NCI-H2227 treated with DMSO at 0.1 percent for 48 hours (cell line): ENCODE data around the gene SDC4.

Experiments used
- DNase-seq: peaks from one replicate; lab custom pipeline; 2025; lab: John Stamatoyannopoulos, UW

SDC4 gene

GRCh38 chr20:45297786-45298497 lies 50.3 kb downstream of the SDC4 start:
- DNase-seq = no peak

DNA sequence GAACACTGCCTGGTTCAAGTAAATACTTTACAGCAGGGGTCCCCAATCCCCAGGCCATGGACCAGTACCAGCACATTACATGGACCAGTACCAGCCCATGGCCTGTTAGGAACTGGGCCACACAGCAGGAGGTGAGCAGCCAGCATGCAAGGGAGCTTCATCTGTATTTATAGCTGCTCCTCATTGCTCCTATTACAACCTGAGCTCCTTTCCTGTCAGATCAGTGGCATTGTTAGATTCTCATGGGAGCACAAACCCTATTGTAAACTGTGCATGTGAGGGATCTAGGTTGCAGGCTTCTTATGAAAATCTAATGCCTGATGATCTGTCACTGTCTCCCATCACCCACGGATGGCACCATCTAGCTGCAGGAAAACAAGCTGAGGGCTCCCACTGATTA lies 53.6 kb downstream of the SDC4 start:
- no peak for DNase-seq

DNA sequence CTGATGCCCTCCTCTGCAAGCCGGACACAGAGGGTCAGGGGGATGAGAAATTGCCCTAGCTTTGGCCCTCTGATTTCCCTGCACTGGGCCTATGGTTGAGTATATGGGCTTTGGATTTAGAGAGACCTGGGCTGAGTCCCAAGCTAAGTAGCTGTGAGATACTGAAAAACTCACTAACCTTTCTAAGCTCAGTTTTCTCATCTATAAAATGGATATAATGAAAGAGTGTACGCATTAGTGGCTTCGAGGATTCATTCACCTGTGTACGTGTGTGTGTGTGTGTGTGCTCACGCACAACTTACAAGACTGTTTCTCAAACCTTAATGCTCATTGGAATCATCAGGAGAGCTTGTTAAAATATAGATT lies 54.2 kb downstream of the SDC4 start:
- no peak for DNase-seq

DNA sequence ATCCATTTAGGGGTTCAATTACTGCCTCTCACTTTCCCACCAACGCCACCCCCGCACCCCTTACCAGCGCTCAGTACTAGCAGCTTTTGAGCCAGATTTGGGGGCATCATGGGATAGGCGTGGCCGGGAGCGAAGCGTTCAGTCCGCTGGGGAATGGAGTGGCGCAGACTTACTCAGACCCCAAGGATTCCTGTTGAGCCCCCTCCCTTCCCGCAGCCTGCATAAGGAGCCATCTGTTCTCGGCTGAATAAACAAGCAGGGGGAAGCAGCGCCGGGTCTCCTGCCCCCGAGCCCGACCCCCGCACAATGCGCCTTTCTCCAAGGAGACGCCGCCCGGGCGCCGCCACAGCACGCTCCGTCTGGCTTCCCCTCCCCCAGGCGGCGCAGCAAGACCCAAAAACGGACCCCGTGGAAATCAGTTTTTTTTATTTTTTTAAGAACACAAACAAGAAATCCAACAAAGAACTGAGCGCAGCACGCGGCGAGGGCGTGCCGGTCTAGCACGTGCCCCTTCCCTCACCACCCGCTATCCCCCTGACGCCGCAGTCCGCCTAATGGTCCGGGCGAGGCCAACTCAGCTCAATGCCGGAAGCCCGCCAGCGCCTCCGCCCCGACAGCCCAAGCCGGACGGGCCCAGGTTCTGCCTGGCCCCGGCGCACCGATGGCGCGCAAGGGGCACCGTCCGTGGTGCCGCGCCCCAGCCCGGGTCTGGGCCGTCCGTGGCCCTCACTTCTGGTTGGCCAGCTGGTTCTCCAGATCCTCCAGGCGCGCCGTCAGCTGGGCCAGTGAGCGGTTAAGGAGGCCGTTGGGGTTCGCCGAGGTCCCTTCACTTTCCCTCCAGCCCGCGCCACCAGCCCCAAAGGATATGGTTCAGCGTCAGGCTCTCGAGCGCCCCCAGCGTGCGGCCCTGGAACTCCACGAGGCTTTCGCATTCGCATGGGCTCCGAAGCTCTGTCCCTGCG lies 54.9 kb downstream of the SDC4 start:
- DNase-seq = peak; percentile 88

GRCh38 chr20:45292343-45292742 lies 55.9 kb downstream of the SDC4 start:
- no peak for DNase-seq

DNA sequence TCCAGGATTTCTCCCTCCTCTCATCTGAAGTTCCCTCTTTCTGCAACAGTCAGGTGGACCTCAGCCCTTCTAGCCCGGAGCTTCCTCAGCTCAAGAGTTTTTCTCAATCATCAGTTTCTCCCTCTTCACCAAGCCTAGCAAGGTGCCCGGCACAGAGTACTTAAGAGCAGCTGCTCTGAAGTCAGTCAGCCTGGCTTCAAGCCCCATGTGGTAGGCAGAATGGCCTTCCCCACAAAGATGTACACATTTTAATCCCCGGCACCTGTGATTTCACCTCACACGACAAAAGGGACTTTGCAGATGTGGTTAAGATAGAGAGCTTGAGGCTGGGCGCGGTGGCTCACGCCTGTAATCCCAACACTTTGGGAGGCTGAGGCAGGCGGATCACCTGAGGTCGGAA lies 56.7 kb downstream of the SDC4 start:
- no peak for DNase-seq

- DNase-seq = peak; percentile 73
These were observed 57.4 kb downstream of the SDC4 start for GRCh38 chr20:45290677-45291355.

DNA sequence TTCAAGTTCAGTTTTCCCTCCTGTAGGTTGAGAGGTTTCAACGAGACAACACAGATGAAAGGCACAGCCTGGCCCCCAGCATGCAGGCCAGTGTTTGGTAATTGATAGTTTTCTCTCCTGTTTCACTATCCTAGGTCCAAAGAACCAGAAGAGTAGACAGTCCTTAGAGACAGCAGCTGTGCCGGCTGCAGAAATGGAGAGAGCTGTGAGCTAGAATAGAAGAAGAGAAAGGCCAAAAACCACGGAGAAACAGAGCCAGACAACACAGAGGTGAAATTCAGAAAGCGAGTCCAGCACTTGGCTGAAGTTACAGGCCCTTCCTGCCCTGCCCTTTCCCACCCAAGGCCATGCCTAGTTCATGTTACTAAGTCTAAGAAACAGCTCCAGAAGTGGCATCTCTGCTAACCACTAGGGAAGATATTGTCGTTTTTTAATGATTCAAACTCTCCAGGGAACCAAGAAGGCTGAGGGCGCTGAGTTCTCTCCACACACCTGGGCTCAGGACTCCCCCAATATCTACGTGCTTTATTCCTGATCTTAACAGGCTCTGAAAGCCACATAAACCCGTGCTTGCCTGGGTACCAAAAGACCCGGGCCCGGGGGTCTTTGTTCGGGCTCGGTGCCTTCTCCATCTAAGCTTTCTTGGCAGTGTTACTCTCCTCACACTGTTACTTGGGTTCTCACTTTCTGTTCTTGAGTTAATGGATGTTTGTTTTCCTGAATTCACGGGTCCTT lies 58.1 kb downstream of the SDC4 start:
- DNase-seq = no peak

GRCh38 chr20:45288860-45289259 lies 59.4 kb downstream of the SDC4 start:
- DNase-seq = no peak

- no peak for DNase-seq
These were observed 59.8 kb downstream of the SDC4 start for GRCh38 chr20:45288376-45288775.

- no peak for DNase-seq
These were observed 64.6 kb downstream of the SDC4 start for GRCh38 chr20:45283551-45284057.

GRCh38 chr20:45282700-45283550 lies 65.3 kb downstream of the SDC4 start:
- DNase-seq = no peak

DNA sequence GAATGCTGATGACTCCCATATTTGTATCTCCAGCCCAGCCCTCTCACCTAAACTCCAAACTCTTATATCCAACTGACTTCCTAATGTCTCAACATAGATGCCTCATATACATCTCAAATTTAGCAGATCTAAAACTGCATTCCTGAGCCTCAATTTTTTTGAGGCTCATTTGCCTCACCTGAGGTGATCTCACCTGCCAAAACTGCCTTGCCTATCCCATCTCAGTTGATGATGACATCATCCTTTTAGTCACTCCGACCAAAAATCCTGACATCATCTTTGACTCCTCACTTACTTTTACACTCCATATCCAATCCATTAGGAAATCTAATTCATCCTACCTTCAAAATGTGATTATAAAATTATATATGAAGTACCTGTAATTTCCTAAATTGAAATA lies 68.2 kb downstream of the SDC4 start:
- no peak for DNase-seq

- DNase-seq = no peak
These were observed 72.9 kb downstream of the SDC4 start for GRCh38 chr20:45275338-45275737.
